Urothelium cell line (cell line): ENCODE results near the gene KCNK7.
A peak's percentile ranks its signal among the peaks of the same experiment; 100 is the strongest.

Experiments used
- DNase-seq: peaks from one replicate; pipeline ENCODE4 v3.0.0; 2011; ENCODE audit warnings: low spot score, mixed read lengths
- FAIRE-seq: peaks from 2 replicates; lab custom pipeline; 2011; peaks lifted over from hg19 to GRCh38; lab: Jason Lieb, UNC

The KCNK7 gene

DNA sequence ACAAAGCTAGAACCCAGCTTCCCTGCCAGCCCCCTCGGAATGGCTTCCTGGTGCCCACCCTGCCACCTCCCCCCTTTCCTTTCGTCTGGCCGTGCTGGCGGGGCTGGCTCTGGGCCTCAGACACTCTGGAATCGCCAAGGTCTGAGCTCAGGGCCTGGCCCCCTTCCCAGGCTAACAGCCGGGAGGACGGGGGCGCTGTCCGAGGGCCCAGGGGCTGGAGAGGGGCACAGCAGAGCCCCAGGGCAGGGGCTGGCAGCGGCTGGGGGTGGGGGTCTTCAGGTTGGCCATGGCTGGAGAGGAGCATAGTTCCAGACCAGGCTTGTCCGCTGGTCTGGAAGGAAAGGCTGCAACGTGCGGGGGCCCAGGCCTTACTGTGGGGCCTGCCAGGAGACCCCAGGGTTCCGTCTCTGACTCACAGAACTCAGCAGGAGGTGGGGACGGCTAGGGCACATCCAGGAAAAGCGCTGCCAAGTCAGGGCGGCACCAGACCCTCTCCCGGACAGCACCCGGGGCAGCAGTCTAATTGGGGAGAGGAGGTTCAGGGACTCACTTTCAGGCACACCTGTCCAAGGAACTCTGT lies 36.6 kb downstream of the KCNK7 start:
- no peak for DNase-seq
- FAIRE-seq, result no peak

DNA sequence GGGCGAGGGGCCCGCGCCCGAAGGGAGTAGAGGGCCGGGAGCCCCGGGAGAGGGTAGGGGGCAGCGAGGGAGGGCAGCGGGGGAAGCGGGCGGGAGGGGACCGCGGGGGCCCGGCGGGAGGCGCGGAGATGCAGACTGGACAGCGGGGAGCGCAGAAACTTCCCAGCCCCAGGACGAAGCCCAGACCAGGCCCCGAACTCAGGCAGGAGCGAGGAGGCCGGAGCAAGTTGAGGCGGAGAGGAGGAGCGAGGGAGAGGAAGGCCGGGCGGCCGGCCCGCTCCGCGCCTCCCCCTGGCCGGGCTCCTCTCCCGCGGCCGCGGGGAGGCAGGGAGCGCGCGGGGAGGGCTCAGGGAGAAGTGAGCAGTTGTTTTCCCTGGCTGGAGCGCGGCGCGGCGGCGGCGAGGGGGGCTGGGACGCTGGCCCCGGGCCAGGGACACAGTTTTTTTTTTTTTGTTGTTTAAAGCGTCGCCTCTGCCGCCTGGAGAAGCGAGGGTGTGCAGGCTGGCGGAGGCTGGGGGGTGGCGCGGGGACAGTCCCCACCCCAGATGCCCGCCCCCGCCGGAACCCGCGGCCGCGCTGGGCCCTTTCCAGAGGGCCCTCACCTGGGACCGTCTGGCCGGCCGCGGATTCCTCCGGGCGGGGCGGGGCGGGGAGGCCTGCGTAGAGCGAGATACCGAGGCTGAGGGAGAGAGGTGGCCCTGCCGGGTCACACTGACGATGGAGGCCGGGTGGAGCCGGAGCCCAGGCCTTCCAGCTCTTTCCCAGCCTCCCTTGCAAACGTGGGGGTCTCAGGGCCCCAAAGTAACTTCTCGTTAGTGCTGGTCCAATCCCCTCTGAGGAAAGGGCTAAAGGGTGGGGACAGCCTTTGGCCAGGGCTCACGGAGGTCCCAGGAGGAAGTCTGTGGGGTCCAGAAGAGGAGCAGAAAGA lies 37.3 kb downstream of the KCNK7 start, which contains the start of gene LTBP3:
Gene LTBP3, minus strand, starts transcription at position 358 of the 928 bp plus-strand sequence. CDS start 400 bp downstream, outside the sequence.
- DNase-seq (peak; percentile 86), FAIRE-seq (no peak)

DNA sequence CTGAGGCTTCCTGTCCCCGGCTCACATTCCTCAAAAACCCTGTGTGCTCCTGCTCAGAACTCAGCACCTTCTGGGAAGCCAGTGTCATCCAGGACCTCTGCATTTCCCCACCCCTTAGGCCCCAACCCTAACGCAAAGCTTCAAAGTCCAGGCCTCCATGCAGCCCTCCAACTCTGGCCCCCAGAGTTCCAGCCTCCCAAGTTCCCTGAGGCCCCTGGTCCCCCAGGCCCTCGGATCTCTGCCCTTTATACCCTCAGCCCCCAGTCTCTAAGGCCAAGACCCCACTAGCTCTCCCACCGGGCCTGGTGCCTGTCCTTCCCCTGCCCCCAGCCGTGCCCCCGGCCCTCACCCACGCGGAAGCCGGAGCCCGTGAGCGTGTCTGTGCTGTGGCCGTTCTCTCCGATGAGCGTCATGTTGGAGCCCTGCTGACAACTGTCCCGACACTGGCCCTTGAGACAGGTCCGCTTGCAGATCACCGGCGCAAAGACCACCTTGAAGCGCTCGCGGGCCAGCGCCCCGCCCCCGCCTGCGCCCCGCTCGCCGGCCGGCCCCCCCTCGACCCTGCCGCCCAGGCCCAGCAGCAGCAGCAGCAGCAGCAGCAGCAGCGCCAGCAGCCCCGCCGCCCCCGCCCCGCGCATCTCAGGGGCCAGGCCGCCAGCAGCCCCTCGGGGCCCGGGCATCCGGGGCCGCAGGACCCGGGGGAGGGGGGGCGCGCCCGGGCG lies 38.2 kb downstream of the KCNK7 start:
- no peak for DNase-seq
- FAIRE-seq, result no peak

DNA sequence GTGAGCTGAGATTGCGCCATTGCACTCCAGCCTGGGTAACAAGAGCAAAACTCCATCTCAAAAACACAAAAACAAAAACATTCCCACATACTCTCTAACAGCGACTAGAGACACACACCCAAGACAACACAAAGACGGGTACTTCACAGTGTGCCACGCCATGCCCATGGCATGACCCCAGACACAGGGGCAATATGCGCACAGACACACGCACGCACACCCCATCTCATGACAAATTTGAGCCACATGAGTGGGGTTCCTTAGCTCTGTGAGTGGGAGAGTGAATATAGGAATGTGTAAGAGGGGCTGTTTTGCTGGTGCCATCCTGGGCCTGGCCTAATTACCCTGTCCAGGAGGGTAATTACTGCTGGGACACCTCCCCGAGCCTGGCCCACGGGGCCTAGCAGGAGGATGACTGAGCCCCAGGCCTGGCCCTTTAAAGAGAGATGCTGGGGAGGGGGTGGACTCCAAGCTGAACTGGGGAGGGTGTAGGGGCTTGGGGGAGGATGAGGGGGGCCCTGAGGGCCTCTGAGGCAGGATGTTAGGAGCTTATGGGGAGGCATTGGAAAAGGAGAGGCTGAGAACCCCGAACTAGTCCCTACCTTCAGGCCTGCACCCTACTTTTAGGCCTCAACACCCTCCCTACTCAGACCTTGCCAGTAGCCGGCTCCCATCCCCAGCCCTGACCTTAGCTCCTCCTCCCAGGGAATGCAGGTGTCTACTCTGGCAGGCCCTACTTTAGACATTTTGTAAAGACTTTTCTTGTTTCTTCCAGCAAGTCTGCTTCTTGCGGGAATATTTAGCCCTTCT lies 38.9 kb downstream of the KCNK7 start:
- no peak for FAIRE-seq

DNA sequence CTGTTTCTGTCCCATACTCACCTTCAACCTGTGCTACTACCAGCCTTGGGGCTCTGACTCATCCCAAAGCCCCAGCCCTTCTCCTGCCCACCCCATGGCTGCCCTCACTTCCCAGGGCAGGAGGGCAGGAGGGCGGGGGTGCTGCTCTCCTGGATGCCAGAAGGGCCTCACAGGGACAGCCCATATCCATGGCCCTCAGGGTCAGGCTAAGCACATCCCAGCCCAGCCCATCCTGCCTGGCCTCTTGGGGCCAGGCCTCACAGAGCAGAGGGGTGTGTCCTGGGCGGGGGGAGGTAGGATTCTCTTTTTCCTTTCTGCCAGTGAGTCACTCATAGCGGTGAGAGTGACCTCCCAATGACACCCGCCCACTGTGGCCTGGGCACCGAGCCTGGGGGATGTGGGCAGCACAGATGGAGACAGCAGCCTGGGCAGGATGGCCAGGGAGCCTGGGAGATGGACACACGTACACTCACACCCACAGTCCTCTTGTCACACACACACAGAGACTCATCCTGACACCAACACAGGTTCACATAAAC lies 39.8 kb downstream of the KCNK7 start:
- peak; percentile 89 for DNase-seq
- FAIRE-seq, result peak; percentile 86

More for the DNA sequence above, 38.9 kb downstream of the KCNK7 start:
- DNase-seq, result no peak

DNA sequence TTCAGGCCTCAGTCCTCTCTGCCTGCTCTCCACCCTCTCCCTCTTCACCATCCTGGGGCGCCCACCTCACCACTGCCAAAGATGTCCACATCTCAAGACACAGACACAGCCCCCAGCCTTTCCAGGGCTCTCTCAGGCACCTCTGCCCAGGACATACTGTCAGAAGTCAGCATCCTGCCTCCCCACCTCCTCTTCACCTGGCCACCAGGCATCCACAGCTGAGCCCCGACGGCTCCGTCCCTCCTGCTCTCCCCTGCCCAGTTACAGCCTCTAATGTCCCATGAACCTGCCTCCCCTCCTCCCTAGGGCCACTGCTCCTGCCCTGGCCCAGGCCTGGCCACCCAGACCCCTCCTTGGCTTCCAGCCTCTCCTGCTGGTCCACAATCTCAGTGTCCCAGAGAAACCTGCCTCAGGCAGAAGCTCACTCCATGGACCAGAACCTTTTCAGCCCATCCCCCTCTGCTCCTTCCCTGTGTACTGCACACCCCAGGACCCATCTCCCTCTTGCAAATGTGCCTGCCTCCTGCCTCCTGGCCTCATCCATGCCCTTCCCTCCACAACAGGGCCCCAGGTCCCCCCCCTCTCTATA lies 40.7 kb downstream of the KCNK7 start:
- no peak for DNase-seq
- FAIRE-seq, result no peak

DNA sequence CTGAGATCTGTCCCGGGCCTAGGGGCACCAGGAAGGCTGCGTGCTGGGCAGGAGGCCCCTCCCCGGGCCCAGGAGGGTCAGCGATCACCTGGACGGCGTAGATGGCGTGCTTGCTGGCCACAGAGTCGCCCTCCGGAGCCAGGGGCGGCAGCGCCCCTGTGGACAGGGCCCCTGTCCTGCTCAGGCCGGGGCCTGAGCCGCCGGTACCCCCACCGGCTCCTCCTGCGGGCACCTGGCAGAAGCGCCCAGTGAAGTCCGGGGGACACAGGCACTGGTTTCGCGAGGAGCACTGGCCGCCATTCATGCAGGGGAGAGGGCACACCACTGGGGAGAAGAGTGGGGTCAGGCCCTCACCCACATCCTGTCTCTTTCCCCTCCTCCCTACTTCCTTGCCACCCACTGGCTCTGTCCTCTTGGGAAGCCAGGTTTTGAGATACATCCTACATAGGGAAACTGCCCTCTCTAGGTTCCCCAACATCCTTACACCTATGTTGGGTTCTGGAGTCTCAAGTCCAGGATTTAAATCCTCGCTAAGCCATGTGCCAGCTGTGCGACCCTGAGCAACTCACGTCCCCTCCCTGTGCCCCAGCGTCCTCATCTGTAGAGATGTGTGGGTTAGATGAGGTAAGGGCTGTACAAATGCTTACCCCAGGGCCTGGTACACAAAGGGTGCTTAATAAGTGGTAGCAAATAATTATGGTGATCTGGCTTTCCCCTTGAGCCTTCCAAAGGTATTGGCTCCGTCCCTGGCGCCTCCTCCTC lies 41.4 kb downstream of the KCNK7 start:
- DNase-seq (no peak), FAIRE-seq (no peak)

DNA sequence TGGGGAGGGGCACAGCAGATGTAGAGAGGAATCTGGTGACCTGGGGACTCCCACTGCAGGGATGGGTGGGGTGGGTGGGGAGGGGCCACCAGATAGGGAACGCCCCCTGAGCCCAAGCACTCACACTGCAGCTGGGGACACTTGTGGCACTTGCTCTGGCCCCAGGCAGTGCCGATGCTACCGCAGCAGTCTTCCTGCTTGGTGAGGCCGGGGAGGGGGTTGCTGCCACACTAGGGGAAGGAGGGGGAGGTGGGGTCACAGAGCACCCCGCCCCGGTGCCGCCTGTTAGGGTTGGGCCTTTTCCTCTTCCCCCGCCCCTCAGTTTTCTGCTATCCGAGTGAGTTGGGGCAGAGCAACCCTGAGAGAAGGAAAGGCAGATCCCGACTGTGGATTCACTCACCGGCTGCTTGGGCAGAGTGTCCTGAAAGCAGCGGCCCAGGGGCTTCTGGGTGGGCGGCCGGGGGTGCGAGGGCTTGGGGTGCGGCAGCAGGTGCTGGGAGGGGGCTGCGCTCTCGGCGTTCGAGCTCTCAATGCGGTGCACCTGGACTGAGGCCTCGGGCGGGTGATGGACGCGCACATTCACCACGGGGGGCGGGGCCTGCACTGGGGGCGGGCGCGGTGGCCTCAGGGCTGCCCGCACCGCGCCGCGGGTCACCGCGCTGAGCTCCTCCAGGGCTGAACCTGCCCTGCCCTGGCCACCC lies 42.1 kb downstream of the KCNK7 start:
- DNase-seq (no peak), FAIRE-seq (no peak)

DNA sequence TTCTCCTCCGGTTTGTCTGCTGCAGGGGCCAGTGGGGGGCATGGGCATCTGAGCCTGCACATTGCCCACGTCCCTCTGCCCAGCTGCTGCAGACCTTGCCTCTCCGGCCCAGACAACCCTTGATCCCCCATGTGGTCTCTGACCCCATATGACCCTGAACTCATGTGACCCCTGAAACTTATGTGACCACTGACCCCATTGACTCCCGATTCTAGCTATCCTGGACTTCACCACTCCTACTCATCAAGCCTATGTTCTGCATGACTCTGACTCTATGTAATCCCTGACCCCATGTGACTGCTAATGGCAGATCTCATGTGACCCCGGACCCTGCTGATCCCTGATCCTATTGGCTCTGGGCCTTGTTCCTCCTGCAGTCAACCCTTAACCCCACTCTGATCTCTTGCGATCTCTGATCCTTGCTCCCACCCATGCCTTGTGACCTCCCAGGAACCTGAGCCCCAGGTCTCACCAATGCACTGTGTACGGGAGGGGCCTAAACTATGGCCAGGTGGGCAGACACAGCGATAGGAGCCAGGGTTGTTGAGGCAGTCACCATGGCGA lies 43.1 kb downstream of the KCNK7 start:
- FAIRE-seq, result no peak
- DNase-seq, result no peak

DNA sequence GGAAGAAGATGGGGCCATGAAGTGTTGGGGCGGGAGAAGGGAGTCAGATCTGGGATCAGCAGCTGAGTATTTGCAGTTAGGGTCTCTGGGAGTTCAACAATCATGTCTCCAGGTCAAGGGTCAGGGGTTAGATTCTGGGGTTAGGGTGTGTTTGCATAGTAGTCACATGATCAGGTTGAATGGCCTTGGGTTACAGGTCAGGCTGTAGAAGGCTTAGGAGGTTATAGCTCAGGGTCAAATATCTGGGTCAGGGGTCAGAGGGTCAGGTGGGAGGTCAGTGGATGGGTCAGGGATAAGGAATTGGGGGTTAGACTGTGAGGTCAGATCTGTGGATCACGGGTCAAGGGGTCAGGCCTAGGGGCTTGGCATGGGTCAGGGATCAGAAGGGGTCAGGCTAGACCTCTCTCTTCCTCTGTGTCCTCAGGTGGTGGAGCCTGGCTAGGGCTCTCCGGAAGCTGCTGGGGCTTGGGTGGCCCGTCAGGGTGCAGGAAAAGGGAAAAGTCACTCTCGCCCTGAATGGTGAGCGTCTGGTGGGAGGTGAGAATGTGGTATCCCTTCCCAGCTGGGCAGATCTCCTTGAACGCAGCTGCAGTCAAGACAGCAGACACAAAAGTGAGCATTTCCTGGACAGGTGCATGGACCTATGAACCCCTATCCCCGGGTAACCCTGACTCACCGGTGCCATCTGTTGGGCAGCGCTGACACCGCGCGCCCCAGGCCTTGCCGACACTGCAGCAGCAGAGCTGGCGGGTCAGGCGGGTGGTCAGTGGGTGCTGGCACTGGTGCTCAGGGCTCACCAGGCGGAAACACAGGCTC lies 43.8 kb downstream of the KCNK7 start:
- no peak for DNase-seq
- no peak for FAIRE-seq

DNA sequence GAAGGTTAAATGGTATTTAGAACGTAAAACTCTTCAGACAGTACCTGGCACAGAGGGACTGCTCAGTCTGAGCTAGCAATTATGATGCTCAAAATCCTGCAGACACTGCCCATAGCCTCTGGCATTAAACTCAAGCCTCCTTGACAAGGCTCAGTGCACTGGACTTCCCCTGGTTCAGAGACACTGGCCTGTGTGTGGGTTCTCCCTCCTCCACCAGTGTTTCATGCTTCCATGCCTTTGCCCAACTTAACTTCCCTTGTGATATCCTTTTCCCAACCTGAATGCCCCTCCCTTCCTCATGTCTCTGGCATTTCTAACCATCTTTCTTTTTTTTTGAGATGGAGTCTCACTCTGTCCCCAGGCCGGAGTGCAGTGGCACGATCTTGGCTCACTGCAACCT lies 46.5 kb downstream of the KCNK7 start:
- FAIRE-seq (no peak), DNase-seq (no peak)

DNA sequence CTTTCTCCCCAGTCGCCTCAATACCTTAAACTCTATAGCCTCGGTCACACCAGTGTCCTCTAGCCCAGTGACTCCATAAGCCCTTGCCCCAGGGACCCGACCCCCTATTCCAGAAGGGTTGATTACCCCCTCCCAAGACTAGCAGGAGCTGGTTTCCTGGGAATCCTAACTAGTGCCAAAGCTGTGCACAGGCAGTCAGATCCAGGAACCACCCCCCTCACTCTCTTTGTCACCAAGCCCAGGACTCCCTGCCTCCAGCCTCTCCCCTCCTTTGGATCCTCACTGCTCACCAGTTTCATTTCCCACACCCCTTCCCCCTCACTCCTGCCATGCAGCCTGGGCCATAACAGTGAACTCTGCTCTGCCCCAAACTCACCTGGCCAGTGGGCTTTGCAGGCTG lies 47.2 kb downstream of the KCNK7 start:
- DNase-seq (no peak), FAIRE-seq (no peak)

DNA sequence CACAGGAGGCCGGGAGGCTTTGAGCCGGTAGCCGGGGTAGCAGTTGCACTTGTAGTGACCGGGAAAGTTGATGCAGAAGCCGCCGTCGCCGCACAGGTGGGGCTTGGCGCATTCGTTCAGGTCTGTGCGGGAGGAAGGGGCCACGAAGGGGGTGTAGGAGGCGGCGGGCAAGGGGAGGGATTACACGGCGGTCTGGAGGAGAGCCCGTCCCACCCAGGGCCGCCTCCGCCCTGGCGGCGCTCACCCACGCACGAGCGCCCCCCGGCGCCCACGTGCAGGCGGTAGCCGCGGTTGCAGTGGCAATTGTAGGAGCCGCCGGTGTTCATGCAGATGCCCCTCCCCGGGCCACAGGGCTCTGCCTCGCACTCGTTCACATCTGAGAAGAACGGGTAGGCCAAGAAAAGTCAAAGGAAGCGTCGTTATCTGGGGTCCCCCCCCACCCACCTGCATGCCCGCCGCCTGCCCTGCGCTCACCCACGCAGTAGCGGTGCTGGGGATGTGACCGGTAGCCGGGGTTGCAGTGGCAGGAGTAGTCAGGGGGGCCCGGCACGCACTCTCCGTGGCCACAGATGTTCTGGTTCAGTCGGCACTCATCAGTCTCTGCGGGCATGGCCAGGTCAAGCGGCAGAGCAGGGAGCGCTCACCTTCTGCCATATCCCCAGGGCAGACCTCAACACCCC lies 48.0 kb downstream of the KCNK7 start:
- FAIRE-seq, result no peak
- DNase-seq, result no peak

DNA sequence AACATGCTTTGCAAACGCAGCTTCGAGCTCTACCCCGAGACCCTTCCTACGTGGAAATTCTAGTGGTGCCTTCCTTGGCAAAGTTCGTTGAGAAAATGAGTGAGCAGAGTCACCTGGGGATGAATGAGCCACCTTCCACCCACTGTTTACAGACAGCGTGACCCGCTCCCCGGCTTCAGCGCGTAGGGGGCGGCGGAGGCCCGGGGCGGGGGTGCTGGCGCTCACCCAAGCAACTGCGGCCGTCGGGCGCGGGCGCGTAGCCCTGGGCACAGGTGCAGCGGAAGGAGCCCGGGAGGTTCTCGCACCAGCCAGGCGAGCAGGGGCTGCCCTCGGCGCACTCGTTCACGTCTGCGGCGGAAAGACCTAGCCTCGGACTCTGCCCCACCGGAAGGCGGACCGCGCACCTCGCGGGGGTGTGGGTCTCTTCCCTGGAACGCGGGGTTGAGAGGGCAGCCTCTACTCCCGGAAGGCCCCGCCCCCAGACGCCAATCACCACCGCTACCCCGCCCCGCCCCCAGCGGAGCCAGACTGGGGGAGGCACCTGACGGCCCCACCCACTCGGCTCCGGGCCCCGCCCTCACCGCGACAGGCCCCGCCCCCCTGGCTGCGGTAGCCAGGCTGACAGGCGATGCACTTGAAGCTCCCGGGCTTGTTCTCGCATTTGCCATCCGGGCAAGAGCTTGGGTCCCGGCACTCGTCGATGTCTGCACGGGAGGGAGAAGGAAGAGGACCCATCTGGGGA lies 49.2 kb downstream of the KCNK7 start:
- FAIRE-seq, result no peak
- peak; percentile 43 for DNase-seq

DNA sequence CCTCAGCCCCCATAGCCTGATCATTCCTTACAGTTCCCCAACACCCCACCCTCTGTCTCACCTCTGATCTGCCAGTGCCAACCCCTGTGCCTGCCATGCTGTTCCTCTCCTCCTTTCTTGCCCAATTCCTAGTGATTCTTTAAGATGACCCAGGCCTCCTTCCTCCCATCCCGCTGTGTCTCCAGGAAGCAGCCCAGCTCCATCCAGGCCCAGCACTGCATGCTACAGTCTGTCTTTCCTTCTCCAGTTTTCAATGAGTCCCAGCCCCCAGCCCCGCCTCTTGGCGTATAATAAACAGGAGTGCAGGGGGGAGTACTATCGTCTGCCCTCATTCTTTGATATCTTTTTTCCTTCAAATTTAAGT lies 49.8 kb downstream of the KCNK7 start:
- DNase-seq (no peak), FAIRE-seq (no peak)
